ENCODE data around the gene CTCF. TPM values are rescaled to one million over a fixed set of nuclear protein-coding genes. Genes with fewer than 3 reads are reported as not detected.
A peak's percentile ranks its signal among the peaks of the same experiment; 100 is the strongest.

The CTCF gene
- total and polyA plus RNA-seq, 10 of the 15 experiments (the other 5 are each of a cell fraction or from before 2014, with no cell fraction given) = 9.1 to 55.0 (median 41.8) TPM

GRCh38 chr16:67666559-67667452 lies 104.5 kb downstream of the CTCF start, which contains the start of the genes C16orf86 and ENKD1 (continued):
- TF ChIP-seq NKRF (conservative IDR thresholded peaks at IDR 0.05) = peak; percentile 40
- TF ChIP-seq ATF3 (IDR thresholded peaks at IDR 0.05; ENCODE audit: borderline replicate concordance, extremely low read depth, low read depth, low read length) = no peak
- no peak for TF ChIP-seq ESRRA (IDR thresholded peaks at IDR 0.05; ENCODE audit: low read length)
- TF ChIP-seq SUPT20H (IDR thresholded peaks at IDR 0.05; ENCODE audit: borderline replicate concordance, control insufficient read depth, low read depth, low read length) = no peak
- TF ChIP-seq, protein P1, sequence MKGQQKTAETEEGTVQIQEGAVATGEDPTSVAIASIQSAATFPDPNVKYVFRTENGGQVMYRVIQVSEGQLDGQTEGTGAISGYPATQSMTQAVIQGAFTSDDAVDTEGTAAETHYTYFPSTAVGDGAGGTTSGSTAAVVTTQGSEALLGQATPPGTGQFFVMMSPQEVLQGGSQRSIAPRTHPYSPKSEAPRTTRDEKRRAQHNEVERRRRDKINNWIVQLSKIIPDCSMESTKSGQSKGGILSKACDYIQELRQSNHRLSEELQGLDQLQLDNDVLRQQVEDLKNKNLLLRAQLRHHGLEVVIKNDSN (IDR thresholded peaks at IDR 0.05; ENCODE audit: borderline replicate concordance, extremely low read length, insufficient read depth, low read depth, low read length) = no peak
- peak; percentile 86 for TF ChIP-seq SREBF1 (IDR thresholded peaks at IDR 0.05; ENCODE audit: low read length)
- TF ChIP-seq SREBF2 (IDR thresholded peaks at IDR 0.05; ENCODE audit: low read length) = no peak
- TF ChIP-seq GABPA (IDR thresholded peaks at IDR 0.05; ENCODE audit: low read depth) = no peak
- no peak for TF ChIP-seq POU2F2 (IDR thresholded peaks at IDR 0.05; ENCODE audit: borderline replicate concordance, low read depth, low read length)
- no peak for TF ChIP-seq IRF3 (IDR thresholded peaks at IDR 0.05)
- peak; percentile 75 for TF ChIP-seq MXI1 (IDR thresholded peaks at IDR 0.05; ENCODE audit: low read depth, low read length)
- no peak for TF ChIP-seq TAF1 (IDR thresholded peaks at IDR 0.05; ENCODE audit: borderline replicate concordance, low read depth, low read length)
- TF ChIP-seq JUNB (IDR thresholded peaks at IDR 0.05) = no peak
- TF ChIP-seq GATAD2B (conservative IDR thresholded peaks at IDR 0.05; ENCODE audit: low read depth) = 0 out of 2 replicates have a peak, but pooled peaks have one; percentile 37
- TF ChIP-seq ZNF384 (IDR thresholded peaks at IDR 0.05; ENCODE audit: borderline replicate concordance, low read depth, low read length) = no peak
- TF ChIP-seq, protein P2, sequence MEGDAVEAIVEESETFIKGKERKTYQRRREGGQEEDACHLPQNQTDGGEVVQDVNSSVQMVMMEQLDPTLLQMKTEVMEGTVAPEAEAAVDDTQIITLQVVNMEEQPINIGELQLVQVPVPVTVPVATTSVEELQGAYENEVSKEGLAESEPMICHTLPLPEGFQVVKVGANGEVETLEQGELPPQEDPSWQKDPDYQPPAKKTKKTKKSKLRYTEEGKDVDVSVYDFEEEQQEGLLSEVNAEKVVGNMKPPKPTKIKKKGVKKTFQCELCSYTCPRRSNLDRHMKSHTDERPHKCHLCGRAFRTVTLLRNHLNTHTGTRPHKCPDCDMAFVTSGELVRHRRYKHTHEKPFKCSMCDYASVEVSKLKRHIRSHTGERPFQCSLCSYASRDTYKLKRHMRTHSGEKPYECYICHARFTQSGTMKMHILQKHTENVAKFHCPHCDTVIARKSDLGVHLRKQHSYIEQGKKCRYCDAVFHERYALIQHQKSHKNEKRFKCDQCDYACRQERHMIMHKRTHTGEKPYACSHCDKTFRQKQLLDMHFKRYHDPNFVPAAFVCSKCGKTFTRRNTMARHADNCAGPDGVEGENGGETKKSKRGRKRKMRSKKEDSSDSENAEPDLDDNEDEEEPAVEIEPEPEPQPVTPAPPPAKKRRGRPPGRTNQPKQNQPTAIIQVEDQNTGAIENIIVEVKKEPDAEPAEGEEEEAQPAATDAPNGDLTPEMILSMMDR (IDR thresholded peaks at IDR 0.05 in 2 of 3, conservative IDR thresholded peaks at IDR 0.05 in 1 of 3; ENCODE audit: control insufficient read depth in 2 of 3, extremely low read depth in 1 of 3, insufficient read depth in 1 of 3, low read depth in 3 of 3, low read length in 3 of 3) = no peak
- no peak for TF ChIP-seq NRF1 (conservative IDR thresholded peaks at IDR 0.05; ENCODE audit: low read depth, low read length)
- peak; percentile 94 for TF ChIP-seq IKZF1 (conservative IDR thresholded peaks at IDR 0.05)
- TF ChIP-seq POLR2AphosphoS2 (IDR thresholded peaks at IDR 0.05; ENCODE audit: low read depth, low read length) = no peak
- no peak for TF ChIP-seq PAX8 (IDR thresholded peaks at IDR 0.05)
- peak; percentile 73 for TF ChIP-seq KLF5 (IDR thresholded peaks at IDR 0.05; ENCODE audit: partially characterized antibody)
- TF ChIP-seq, protein P3, sequence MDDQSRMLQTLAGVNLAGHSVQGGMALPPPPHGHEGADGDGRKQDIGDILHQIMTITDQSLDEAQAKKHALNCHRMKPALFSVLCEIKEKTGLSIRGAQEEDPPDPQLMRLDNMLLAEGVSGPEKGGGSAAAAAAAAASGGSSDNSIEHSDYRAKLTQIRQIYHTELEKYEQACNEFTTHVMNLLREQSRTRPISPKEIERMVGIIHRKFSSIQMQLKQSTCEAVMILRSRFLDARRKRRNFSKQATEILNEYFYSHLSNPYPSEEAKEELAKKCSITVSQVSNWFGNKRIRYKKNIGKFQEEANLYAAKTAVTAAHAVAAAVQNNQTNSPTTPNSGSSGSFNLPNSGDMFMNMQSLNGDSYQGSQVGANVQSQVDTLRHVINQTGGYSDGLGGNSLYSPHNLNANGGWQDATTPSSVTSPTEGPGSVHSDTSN (IDR thresholded peaks at IDR 0.05; ENCODE audit: insufficient replicate concordance, low read depth, low read length) = no peak
